ENCODE data around the gene CALD1.
A peak's percentile ranks its signal among the peaks of the same experiment; 100 is the strongest.

The CALD1 gene

DNA sequence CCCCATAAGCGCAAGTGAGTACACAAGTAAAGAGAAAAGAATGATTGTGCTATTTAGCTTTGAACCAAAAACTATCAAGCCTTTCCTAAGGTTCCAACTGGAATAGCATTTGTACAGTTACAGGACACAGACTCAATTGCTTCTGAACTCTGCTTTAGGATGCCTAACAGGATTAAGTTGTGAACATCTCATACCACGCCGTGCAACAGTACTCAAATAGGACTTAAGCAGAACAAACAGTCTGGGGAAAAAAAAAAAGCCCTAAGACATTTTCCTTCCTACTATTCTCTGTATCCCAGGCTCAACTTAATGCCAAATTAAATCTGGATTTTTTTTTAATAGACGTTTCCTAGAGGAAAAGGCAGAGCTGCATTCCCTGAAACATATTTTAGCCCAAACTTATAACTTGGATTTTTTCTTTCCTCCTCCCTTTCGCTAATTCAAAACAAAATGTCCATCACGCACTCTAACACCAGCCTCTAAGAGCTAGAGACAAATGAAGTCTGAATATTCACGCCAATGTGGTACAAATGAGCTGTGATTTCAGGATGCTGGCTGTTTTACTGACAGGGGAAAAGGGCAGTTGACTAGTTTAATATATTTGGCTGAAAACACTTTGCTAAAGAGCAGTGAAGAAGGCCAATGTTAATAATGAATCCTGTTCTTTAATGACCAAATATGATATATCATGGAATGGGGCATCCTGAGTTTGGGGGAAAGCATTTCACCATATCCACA, 68.6 kb downstream of the CALD1 start:
- Mint-ChIP-seq H3K27me3 (ENCODE audit: low read depth) (no peaks in the 10 kb centered on the region), H3K4me3 (no peak overlapping the region), H3K27ac (peak overlapping the region; percentile 7 to 62 (median 50)), H3K9me3 (no peaks in the 10 kb centered on the region), H3K36me3 (ENCODE audit: low read depth) (peaks cover 22% of the 10 kb centered on the region), H3K4me1 (peaks cover 48% of the 10 kb centered on the region)
- TF ChIP-seq, protein P1, sequence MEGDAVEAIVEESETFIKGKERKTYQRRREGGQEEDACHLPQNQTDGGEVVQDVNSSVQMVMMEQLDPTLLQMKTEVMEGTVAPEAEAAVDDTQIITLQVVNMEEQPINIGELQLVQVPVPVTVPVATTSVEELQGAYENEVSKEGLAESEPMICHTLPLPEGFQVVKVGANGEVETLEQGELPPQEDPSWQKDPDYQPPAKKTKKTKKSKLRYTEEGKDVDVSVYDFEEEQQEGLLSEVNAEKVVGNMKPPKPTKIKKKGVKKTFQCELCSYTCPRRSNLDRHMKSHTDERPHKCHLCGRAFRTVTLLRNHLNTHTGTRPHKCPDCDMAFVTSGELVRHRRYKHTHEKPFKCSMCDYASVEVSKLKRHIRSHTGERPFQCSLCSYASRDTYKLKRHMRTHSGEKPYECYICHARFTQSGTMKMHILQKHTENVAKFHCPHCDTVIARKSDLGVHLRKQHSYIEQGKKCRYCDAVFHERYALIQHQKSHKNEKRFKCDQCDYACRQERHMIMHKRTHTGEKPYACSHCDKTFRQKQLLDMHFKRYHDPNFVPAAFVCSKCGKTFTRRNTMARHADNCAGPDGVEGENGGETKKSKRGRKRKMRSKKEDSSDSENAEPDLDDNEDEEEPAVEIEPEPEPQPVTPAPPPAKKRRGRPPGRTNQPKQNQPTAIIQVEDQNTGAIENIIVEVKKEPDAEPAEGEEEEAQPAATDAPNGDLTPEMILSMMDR (IDR thresholded peaks at IDR 0.05; ENCODE audit: unreplicated experiment in 3 of 3): no peak

DNA sequence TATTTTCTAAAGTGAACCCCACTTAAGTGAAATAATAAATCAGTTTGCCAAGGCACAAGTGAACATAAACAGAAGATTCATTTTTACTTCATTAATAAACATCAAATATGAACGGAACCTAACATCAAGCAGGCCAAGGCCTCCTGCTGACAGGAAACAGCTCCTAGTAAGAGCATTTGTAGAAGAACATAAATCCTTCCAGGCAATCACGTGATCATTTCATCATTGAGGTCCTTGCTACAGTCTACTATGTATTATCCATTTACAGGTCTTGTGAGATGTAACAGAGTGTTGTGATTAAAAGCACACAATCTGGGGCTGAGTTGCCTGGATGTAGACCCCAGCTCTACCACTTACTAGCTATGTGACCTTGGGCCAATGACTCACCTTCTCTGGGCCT, 70.6 kb downstream of the CALD1 start:
- Mint-ChIP-seq H3K27ac (peak overlapping the region; percentile 18 to 71 (median 46)), H3K9me3 (no peaks in the 10 kb centered on the region), H3K36me3 (ENCODE audit: low read depth) (peaks cover 20% of the 10 kb centered on the region), H3K4me1 (peaks cover 53% of the 10 kb centered on the region), H3K27me3 (ENCODE audit: low read depth) (no peaks in the 10 kb centered on the region), H3K4me3 (no peak overlapping the region)
- TF ChIP-seq, protein P1 (IDR thresholded peaks at IDR 0.05; ENCODE audit: unreplicated experiment in 3 of 3): no peak

DNA sequence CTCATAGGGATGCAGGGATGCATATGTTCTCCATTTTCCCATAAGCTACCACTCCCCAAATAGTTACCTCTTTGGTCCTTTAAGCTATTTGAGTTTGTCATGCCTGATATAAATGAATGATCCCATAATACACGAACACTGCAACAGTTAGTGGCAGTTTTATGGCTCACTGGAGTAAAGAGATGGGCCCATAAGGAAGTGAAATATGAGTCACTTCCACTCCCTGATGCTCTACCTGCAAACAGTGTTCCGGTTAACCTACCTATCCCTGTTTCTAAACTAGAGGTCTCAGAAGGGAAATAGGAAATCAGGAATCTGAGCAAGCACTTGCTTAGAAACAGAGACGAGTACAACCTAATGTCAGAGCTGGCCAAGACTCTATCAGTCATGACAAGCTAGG, 71.7 kb downstream of the CALD1 start:
- TF ChIP-seq, protein P1 (IDR thresholded peaks at IDR 0.05; ENCODE audit: unreplicated experiment in 3 of 3): no peak
- Mint-ChIP-seq H3K27me3 (ENCODE audit: low read depth) (no peaks in the 10 kb centered on the region), H3K36me3 (ENCODE audit: low read depth) (peaks cover 15% of the 10 kb centered on the region)

DNA sequence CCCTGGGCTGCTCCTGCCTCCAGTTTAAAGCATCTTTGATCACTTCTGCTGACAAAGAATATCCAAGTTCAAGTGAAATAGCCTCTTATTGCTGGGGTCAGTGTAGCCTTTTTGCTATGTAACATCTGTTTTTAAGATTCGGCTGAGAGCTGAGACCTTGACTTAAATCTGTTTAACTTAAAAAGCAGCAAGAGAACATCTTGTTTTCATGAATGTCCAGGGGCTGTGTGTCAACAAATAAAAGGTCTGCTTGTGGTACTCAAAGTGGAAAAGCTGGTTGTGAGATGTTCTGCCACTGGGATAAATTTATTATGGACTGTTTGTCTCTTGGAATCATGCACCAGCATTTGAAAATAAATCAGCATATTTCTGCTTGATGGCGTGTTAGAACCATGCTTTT, 73.2 kb downstream of the CALD1 start:
- Mint-ChIP-seq H3K36me3 (ENCODE audit: low read depth) (peaks cover 8% of the 10 kb centered on the region), H3K27me3 (ENCODE audit: low read depth) (no peaks in the 10 kb centered on the region), H3K4me3 (no peak overlapping the region), H3K4me1 (peaks cover 61% of the 10 kb centered on the region), H3K9me3 (no peaks in the 10 kb centered on the region), H3K27ac (peak overlapping the region; percentile 96 to 97 (median 97))
- TF ChIP-seq, protein P1 (IDR thresholded peaks at IDR 0.05; ENCODE audit: unreplicated experiment in 3 of 3): no peak

More for the DNA sequence above, 71.7 kb downstream of the CALD1 start:
- Mint-ChIP-seq H3K4me3 (no peak overlapping the region), H3K9me3 (no peaks in the 10 kb centered on the region), H3K4me1 (peaks cover 64% of the 10 kb centered on the region), H3K27ac (peak overlapping the region; percentile 96 to 97 (median 97))

DNA sequence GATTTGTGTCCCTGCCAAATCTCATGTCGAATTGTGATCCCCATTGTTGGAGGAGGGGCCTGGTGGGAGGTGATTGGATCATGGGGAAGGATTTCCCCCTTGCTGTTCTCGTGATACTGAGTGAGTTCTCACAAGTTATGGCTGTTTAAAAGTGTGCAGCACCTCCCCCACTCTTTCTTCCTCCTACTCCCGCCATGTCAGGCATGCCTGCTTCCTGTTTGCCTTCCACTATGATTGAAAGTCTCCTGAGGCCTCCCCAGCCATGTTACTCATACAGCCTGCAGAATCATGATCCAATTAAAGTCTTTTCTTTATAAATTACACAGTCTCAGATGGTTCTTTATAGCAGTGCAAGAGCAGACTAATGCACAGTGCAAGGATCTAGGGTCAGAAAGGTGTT, 75.4 kb downstream of the CALD1 start:
- Mint-ChIP-seq H3K4me3 (peak overlapping the region in 1 of 3 experiments; percentile 25), H3K4me1 (peaks cover 51% of the 10 kb centered on the region), H3K36me3 (ENCODE audit: low read depth) (peaks cover 8% of the 10 kb centered on the region), H3K9me3 (no peaks in the 10 kb centered on the region), H3K27ac (peak overlapping the region; percentile 86 to 97 (median 86)), H3K27me3 (ENCODE audit: low read depth) (no peaks in the 10 kb centered on the region)
- TF ChIP-seq, protein P1 (IDR thresholded peaks at IDR 0.05; ENCODE audit: unreplicated experiment in 3 of 3): no peak

DNA sequence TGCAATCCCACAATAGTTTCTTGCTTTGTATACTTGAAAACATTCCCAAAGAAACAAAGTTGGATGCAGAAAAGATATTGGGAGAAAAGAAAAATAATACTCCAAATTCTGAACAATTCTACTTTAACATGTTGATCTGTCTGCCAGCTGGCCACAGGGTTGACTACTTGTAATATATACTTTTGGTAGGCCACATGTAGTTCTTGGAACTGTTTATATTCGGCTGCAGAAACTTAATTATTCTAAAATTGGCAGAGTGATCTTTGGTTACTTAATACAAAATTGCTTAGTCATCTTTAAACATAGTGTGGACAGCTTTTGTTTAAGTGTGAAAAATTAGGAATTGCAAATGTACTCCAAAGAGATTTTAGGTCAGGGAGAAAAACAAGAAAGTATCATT, 76.0 kb downstream of the CALD1 start:
- Mint-ChIP-seq H3K4me1 (peaks cover 47% of the 10 kb centered on the region), H3K9me3 (no peaks in the 10 kb centered on the region), H3K27ac (peak overlapping the region; percentile 86 to 97 (median 86)), H3K4me3 (peak overlapping the region in 1 of 3 experiments; percentile 32), H3K36me3 (ENCODE audit: low read depth) (peaks cover 8% of the 10 kb centered on the region), H3K27me3 (ENCODE audit: low read depth) (no peaks in the 10 kb centered on the region)
- TF ChIP-seq, protein P1 (IDR thresholded peaks at IDR 0.05; ENCODE audit: unreplicated experiment in 3 of 3): no peak
